K562 (cell line): ENCODE data around the gene AGPAT2. TPM values are rescaled to one million over a fixed set of nuclear protein-coding genes. Genes with fewer than 3 reads are reported as not detected.

Experiments used
- ATAC-seq: fragments of 200-7000 bp; cut with Tn5 transposase; 3 replicates; pipeline ENCODE4 v1.9.1; 2020; ENCODE audit warnings: moderate library complexity
- BruUV-seq: library from RNA; stranded (reverse); fragments of 400-500 nt; replicated peaks from 2 replicates; lab custom pipeline; 2021; lab: Mats Ljungman, UMichigan
- CTCF ChIA-PET: fragments of 300-600 bp; formaldehyde crosslinking; extraction: SDS; loops from one replicate; lab custom pipeline; 2021; ENCODE audit warnings: low intra/inter-chr PET ratio; lab: Yijun Ruan, JAX
- POLR2A ChIA-PET: fragments of 300-600, 350-650 bp; sonication (Branson Sonifier 250); formaldehyde crosslinking; extraction: SDS; loops from one replicate; lab custom pipeline; 2021; ENCODE audit warnings: antibody characterized with exemption, inconsistent platforms; lab: Yijun Ruan, JAX
- DNase-seq, 4 experiments: peaks; one replicate each; pipeline versions ENCODE4 v3.0.0 to v3.0.0-alpha.2; 2011 to 2018; ENCODE audit warnings: low spot score in 3 of 4, mixed read lengths in 3 of 4; ENCODE audit errors: extremely low read depth in 1 of 4
- FAIRE-seq: peaks from 2 replicates; lab custom pipeline; 2011; peaks lifted over from hg19 to GRCh38; lab: Jason Lieb, UNC
- H2AFZ ChIP-seq: 2 replicates; pipeline ENCODE4 v1.6.0; 2011; ENCODE audit warnings: low read depth, low read length, control low read depth, inconsistent platforms
- H3K27ac ChIP-seq: fragments of 200-600 bp; 3 replicates; pipeline ENCODE4 v1.8.0; 2011; ENCODE audit warnings: low read depth, mild to moderate bottlenecking, control low read depth, inconsistent platforms, low read length, moderate library complexity, mixed read lengths; ENCODE audit errors: extremely low read depth
- H3K27me3 ChIP-seq, 2 experiments: fragments of 300-600 bp in 1 of 2; 2 replicates in 1 of 2; 3 replicates in 1 of 2; pipeline versions ENCODE4 v1.6.0 to v1.8.0; 2011; ENCODE audit warnings: inconsistent platforms in 2 of 2, low read length in 2 of 2, mild to moderate bottlenecking in 1 of 2, mixed read lengths in 1 of 2, moderate library complexity in 1 of 2; ENCODE audit not compliant: control insufficient read depth in 2 of 2, insufficient read depth in 2 of 2
- H3K36me3 ChIP-seq: fragments of 300-600 bp; 3 replicates; pipeline ENCODE4 v1.8.0; 2011; ENCODE audit warnings: mild to moderate bottlenecking, low read length, inconsistent platforms; ENCODE audit not compliant: control insufficient read depth, insufficient read depth
- H3K4me1 ChIP-seq, 2 experiments: fragments of 200-600 bp in 1 of 2; replicated peaks in 1 of 2; 2 replicates in 1 of 2; 3 replicates in 1 of 2; pipeline versions ENCODE4 v1.5.1 to v1.8.0; 2011; ENCODE audit warnings: inconsistent platforms in 2 of 2, low read length in 2 of 2, mild to moderate bottlenecking in 1 of 2, mixed read lengths in 1 of 2, moderate library complexity in 1 of 2; ENCODE audit not compliant: control insufficient read depth in 2 of 2, insufficient read depth in 2 of 2
- H3K4me2 ChIP-seq: 2 replicates; pipeline ENCODE4 v1.6.1; 2011; ENCODE audit warnings: low read length, control low read depth, inconsistent platforms, mixed read lengths; ENCODE audit not compliant: insufficient read depth
- H3K4me3 ChIP-seq: fragments of 200-600 bp; sonication (generic), shearing (Covaris generic); 2 replicates; pipeline ENCODE4 v1.5.1; 2016; ENCODE audit warnings: control low read depth, inconsistent platforms
- H3K79me2 ChIP-seq: fragments of 200-600 bp; 3 replicates; pipeline ENCODE4 v1.8.0; 2011; ENCODE audit warnings: low read length, inconsistent platforms; ENCODE audit not compliant: control insufficient read depth, insufficient read depth
- H3K9ac ChIP-seq, 2 experiments: 2 replicates each; pipeline versions ENCODE4 v1.6.0 to v1.6.1; 2011; ENCODE audit warnings: low read depth in 2 of 2, low read length in 2 of 2, control low read depth in 1 of 2, inconsistent platforms in 1 of 2, mild to moderate bottlenecking in 1 of 2, mixed read lengths in 1 of 2; ENCODE audit not compliant: insufficient read depth in 1 of 2
- H3K9me1 ChIP-seq: one replicate; pipeline ENCODE4 v1.6.0; 2011; ENCODE audit warnings: inconsistent platforms, mild to moderate bottlenecking, low read length, moderate library complexity; ENCODE audit not compliant: control insufficient read depth, insufficient read depth
- H3K9me3 ChIP-seq: replicated peaks from 2 replicates; pipeline ENCODE4 v1.5.1; 2011; ENCODE audit warnings: low read depth, low read length, inconsistent platforms; ENCODE audit not compliant: control insufficient read depth, insufficient read depth
- H4K20me1 ChIP-seq: replicated peaks from 2 replicates; pipeline ENCODE4 v1.6.1; 2011; ENCODE audit warnings: low read length, inconsistent platforms, mixed read lengths; ENCODE audit not compliant: control insufficient read depth, insufficient read depth
- ESRRA ChIP-seq: fragments of 450-650 bp; IDR thresholded peaks from 2 replicates; pipeline ENCODE4 v1.6.1; 2014; ENCODE audit warnings: low read depth, mild to moderate bottlenecking, moderate library complexity, borderline replicate concordance
- HSF4 ChIP-seq: fragments of 250-450 bp; sonication (Bioruptor Pico); IDR thresholded peaks from 2 replicates; pipeline ENCODE4 v2.1.2; 2022; ENCODE audit warnings: mild to moderate bottlenecking, moderate library complexity, borderline replicate concordance
- JUN ChIP-seq, 2 experiments: sonication (generic) in 1 of 2; formaldehyde crosslinking in 1 of 2; IDR thresholded peaks; 2 replicates each; pipeline versions ENCODE4 v1.6.1 to v1.8.0; 2012 to 2022; ENCODE audit warnings: borderline replicate concordance in 2 of 2, mild to moderate bottlenecking in 2 of 2, improper control_type of control experiment in 1 of 2, low read depth in 1 of 2, low read length in 1 of 2, missing genetic modification reagents in 1 of 2
- MED1 ChIP-seq: sonication (generic); formaldehyde crosslinking; IDR thresholded peaks from 2 replicates; pipeline ENCODE4 v1.8.1; 2023; ENCODE audit warnings: missing genetic modification reagents, borderline replicate concordance
- POLR3A ChIP-seq: IDR thresholded peaks from 2 replicates; pipeline ENCODE4 v1.6.1; 2011; ENCODE audit warnings: borderline replicate concordance, mild to moderate bottlenecking, moderate library complexity; ENCODE audit not compliant: insufficient read length, insufficient read depth; ENCODE audit errors: extremely low read depth
- SMARCC2 ChIP-seq: fragments of 450-650 bp; IDR thresholded peaks from 2 replicates; pipeline ENCODE4 v1.6.1; 2017; ENCODE audit warnings: antibody characterized with exemption, moderate library complexity, mild to moderate bottlenecking, low read depth
- ZFX ChIP-seq: sonication (generic); formaldehyde crosslinking; IDR thresholded peaks from 2 replicates; pipeline ENCODE4 v1.8.0; 2022; ENCODE audit warnings: mild to moderate bottlenecking, missing genetic modification reagents, moderate library complexity
- WGBS: fragments of 100-300 bp; shearing (Covaris generic); methylation state at CpG from one replicate; pipeline ENCODE4 v1.1.6; 2016; ENCODE audit warnings: low coverage, mixed read lengths; ENCODE audit not compliant: insufficient coverage; ENCODE audit errors: missing lambda C conversion rate; 5-methylcytosine and 5-hydroxymethylcytosine counted together
- in situ Hi-C: fragments of 300-500 bp; cut with MboI; formaldehyde crosslinking; loops from 4 replicates; pipeline ENCODE4 v1.15.0; 2018; ENCODE audit warnings: inconsistent platforms, mixed read lengths
- intact Hi-C: fragments of 100-400 bp; cut with micrococcal nuclease; formaldehyde crosslinking; loops from 2 replicates; pipeline ENCODE4 v1.14.2; 2022
- polyA plus RNA-seq, 8 experiments: library from polyadenylated mRNA; depleted of rRNA in 4 of 8; stranded (reverse) in 5 of 8; unstranded in 3 of 8; fragments of >200 nt; fragmentation: Nextera tagmentation in 2 of 8; fragmentation: Illumina TruSeq in 1 of 8; extraction: Ambion mirVana in 2 of 8; extraction: Trizol in 1 of 8; gene quantifications; 2 replicates each; pipeline versions ENCODE4 v1.2.1 to v1.2.3, GENCODE V29; 2011 to 2014; ENCODE audit warnings: inconsistent platforms in 1 of 8, missing spikeins in 1 of 8
- total RNA-seq, 7 experiments: library from RNA; depleted of rRNA in 6 of 7; stranded (reverse); fragments of >200 nt in 6 of 7; fragmentation: Illumina TruSeq in 2 of 7; extraction: Trizol in 2 of 7; gene quantifications; 2 replicates each; pipeline versions ENCODE4 v1.2.1 to v1.2.3, GENCODE V29; 2011 to 2021; ENCODE audit warnings: low replicate concordance in 1 of 7
- TF ChIP-seq, protein P1 (sequence below): fragments of 450-650 bp; IDR thresholded peaks from 2 replicates; pipeline ENCODE4 v1.6.1; 2016; ENCODE audit warnings: borderline replicate concordance
- TF ChIP-seq, protein P2 (sequence below): fragments of 250-450 bp; sonication (Bioruptor Pico); IDR thresholded peaks from 2 replicates; pipeline ENCODE4 v1.4.0; 2020; ENCODE audit warnings: mild to moderate bottlenecking
- TF ChIP-seq, protein P3 (sequence below): sonication (generic); formaldehyde crosslinking; IDR thresholded peaks from 2 replicates; pipeline ENCODE4 v1.9.0; 2022; ENCODE audit warnings: mild to moderate bottlenecking, missing genetic modification reagents
- TF ChIP-seq, protein P4 (sequence below), 2 experiments: IDR thresholded peaks; 2 replicates each; pipeline ENCODE4 v1.6.1; 2012; ENCODE audit warnings: improper control_type of control experiment in 2 of 2, low read depth in 2 of 2, low read length in 2 of 2, borderline replicate concordance in 1 of 2

AGPAT2 gene
- total and polyA plus RNA-seq, 9 of the 15 experiments (the other 6 are each of a cell fraction or from before 2014, with no cell fraction given) = 0.13 to 54.5 (median 23.9) TPM

DNA sequence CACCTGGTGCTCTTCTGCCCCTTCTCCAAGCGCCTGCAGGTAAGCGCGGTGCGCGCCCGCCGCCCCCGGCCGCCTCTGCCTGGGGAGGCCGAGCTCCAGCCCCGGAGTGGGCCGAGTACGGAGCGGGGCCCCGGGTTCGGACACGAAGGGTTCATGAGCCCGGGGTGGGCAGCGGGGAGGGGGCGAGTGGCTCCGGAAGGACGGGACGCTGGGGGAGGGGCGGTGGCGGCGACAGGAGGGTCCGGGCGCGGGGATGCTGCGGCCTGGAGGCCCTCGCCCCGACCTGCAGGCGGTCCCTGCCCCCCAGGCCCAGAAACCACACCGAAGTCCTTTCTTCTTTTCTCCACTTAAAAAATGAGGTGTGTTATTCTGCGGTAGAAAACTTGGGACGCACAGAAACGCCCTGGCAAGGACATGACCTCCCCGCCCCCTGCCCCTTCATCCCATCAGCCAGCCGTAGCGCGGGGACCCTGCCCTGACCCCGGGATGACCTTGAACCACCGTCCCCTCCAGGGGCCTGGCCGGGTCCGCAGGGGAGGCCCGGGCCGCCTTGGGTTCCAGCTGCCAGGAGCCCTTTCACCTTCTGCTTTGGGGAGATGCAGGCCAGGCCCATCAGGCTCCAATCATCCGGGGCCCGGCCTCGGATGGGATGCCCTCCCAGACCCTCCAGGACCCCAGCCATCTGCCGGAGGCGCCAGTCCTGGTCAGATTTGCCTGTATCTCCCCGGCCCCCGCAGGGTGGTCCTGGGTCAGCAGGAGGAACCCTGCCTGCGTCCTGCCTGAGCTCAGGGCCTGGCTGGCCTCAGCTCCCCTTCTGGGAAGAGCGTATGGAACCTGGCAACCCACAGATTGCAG lies 25.7 kb upstream of the AGPAT2 start:
- H3K9me3 ChIP-seq = no peaks in the 10 kb centered on the region
- peaks cover 14 to 70% of the 10 kb centered on the region in 2 experiments for H3K4me1 ChIP-seq
- H3K9me1 ChIP-seq = no peaks in the 10 kb centered on the region
- no peaks in the 10 kb centered on the region for H4K20me1 ChIP-seq
- TSS peak; percentile 46 for BruUV-seq
- FAIRE-seq (no peak), DNase-seq (peak in 2 of 4 experiments; percentile 56 to 64), ATAC-seq (no peak)
- ChIA-PET CTCF (interaction anchor here (0.6 kb wide), 1 partner anchor 232 kb away, joined by 4 read pairs; the partner anchor contains the start of gene C8G), POLR2A (interaction anchor here (1.4 to 3.2 kb wide), 3 partner anchors 9 to 15 kb away, joined by 4 to 44 read pairs (median 9); no protein-coding TSS in a partner anchor)
- H3K36me3 ChIP-seq = peaks cover 4% of the 10 kb centered on the region; the same call in 1 of the 3 replicates
- intact Hi-C loops (no loop called here), in situ Hi-C loops (no loop called here)
- no peaks in the 10 kb centered on the region for H3K27me3 ChIP-seq
- H2AFZ ChIP-seq = peak overlapping the region; percentile 79
- H3K27ac ChIP-seq = peak overlapping the region; percentile 62; the same call in 2 of the 3 replicates
- peak overlapping the region; percentile 48 for H3K4me2 ChIP-seq
- peak overlapping the region; percentile 63 to 94; a peak in 3 of 4 replicates for H3K9ac ChIP-seq
- WGBS = 22% methylated on average over 17 of the region's 56 CpGs
- peaks cover 12% of the 10 kb centered on the region for H3K79me2 ChIP-seq
- peak overlapping the region; percentile 63 for H3K4me3 ChIP-seq
- TF ChIP-seq JUN (IDR thresholded peaks at IDR 0.05; ENCODE audit: borderline replicate concordance, low read depth, low read length) (no peak), JUN (CRISPR knock-in tag; IDR thresholded peaks at IDR 0.05; ENCODE audit: borderline replicate concordance) (peak; percentile 58; the same call in 1 of the 2 replicates), MED1 (CRISPR knock-in tag) (no peak), SMARCC2 (no peak), ESRRA (peak; percentile 83), HSF4 (CRISPR knock-in tag) (no peak), POLR3A (no peak), ZFX (peak; percentile 32)
- TF ChIP-seq, protein P1, sequence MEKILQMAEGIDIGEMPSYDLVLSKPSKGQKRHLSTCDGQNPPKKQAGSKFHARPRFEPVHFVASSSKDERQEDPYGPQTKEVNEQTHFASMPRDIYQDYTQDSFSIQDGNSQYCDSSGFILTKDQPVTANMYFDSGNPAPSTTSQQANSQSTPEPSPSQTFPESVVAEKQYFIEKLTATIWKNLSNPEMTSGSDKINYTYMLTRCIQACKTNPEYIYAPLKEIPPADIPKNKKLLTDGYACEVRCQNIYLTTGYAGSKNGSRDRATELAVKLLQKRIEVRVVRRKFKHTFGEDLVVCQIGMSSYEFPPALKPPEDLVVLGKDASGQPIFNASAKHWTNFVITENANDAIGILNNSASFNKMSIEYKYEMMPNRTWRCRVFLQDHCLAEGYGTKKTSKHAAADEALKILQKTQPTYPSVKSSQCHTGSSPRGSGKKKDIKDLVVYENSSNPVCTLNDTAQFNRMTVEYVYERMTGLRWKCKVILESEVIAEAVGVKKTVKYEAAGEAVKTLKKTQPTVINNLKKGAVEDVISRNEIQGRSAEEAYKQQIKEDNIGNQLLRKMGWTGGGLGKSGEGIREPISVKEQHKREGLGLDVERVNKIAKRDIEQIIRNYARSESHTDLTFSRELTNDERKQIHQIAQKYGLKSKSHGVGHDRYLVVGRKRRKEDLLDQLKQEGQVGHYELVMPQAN = no peak
- TF ChIP-seq, protein P2, sequence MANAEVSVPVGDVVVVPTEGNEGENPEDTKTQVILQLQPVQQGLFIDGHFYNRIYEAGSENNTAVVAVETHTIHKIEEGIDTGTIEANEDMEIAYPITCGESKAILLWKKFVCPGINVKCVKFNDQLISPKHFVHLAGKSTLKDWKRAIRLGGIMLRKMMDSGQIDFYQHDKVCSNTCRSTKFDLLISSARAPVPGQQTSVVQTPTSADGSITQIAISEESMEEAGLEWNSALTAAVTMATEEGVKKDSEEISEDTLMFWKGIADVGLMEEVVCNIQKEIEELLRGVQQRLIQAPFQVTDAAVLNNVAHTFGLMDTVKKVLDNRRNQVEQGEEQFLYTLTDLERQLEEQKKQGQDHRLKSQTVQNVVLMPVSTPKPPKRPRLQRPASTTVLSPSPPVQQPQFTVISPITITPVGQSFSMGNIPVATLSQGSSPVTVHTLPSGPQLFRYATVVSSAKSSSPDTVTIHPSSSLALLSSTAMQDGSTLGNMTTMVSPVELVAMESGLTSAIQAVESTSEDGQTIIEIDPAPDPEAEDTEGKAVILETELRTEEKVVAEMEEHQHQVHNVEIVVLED = no peak
- TF ChIP-seq, protein P3, sequence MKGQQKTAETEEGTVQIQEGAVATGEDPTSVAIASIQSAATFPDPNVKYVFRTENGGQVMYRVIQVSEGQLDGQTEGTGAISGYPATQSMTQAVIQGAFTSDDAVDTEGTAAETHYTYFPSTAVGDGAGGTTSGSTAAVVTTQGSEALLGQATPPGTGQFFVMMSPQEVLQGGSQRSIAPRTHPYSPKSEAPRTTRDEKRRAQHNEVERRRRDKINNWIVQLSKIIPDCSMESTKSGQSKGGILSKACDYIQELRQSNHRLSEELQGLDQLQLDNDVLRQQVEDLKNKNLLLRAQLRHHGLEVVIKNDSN (CRISPR knock-in tag) = peak; percentile 38; the same call in 1 of the 2 replicates
- TF ChIP-seq, protein P4, sequence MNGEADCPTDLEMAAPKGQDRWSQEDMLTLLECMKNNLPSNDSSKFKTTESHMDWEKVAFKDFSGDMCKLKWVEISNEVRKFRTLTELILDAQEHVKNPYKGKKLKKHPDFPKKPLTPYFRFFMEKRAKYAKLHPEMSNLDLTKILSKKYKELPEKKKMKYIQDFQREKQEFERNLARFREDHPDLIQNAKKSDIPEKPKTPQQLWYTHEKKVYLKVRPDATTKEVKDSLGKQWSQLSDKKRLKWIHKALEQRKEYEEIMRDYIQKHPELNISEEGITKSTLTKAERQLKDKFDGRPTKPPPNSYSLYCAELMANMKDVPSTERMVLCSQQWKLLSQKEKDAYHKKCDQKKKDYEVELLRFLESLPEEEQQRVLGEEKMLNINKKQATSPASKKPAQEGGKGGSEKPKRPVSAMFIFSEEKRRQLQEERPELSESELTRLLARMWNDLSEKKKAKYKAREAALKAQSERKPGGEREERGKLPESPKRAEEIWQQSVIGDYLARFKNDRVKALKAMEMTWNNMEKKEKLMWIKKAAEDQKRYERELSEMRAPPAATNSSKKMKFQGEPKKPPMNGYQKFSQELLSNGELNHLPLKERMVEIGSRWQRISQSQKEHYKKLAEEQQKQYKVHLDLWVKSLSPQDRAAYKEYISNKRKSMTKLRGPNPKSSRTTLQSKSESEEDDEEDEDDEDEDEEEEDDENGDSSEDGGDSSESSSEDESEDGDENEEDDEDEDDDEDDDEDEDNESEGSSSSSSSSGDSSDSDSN (IDR thresholded peaks at IDR 0.05; ENCODE audit: borderline replicate concordance in 1 of 2, low read depth in 2 of 2, low read length in 2 of 2) = 0 out of 4 replicates have a peak, but pooled peaks of 1 of the 2 experiments have one; percentile 9
